Raji (cell line): ENCODE data around the gene LINGO3.

Experiments used
- POLR2A ChIP-seq: IDR thresholded peaks from 2 replicates; pipeline ENCODE4 v1.6.1; 2011; ENCODE audit warnings: low read depth, low read length, control low read depth; ENCODE audit not compliant: insufficient read depth

LINGO3 gene

DNA sequence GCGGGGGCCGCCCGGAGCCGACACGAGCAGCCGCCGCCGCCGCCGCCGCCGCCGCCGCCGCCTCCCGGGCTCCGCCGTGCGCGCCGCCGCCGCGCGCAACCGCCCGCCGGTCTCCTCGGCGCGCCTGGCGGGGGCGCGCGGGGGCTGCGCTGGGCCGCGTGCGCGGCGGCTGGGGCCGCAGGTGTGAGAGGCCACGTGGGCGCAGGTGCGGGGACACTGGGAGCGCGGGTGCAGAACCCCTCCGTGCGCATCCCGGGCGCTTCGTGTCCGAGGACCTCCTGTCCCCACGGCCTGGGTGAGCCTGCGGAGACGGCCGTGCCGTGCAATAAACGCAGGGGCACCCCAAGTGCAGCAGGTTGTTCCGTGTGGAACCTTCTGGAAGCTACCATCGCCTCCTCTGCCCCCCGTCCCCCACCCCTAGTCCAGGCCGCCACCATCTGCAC is at the start of gene LINGO3:
Gene LINGO3, minus strand, starts transcription at position 41 of the 443 bp plus-strand sequence. CDS start 16,378 bp downstream, outside the sequence.
- TF ChIP-seq POLR2A, result no peak

GRCh38 chr19:2356036-2356646 is 48.2 kb upstream of the LINGO3 start:
- TF ChIP-seq POLR2A, result no peak

- TF ChIP-seq POLR2A, result no peak
Observed at GRCh38 chr19:2355168-2356035, 47.4 kb upstream of the LINGO3 start.

- no peak for TF ChIP-seq POLR2A
Observed at GRCh38 chr19:2354670-2355069, 46.7 kb upstream of the LINGO3 start.

- no peak for TF ChIP-seq POLR2A
Observed at GRCh38 chr19:2353887-2354592, 46.1 kb upstream of the LINGO3 start.

DNA sequence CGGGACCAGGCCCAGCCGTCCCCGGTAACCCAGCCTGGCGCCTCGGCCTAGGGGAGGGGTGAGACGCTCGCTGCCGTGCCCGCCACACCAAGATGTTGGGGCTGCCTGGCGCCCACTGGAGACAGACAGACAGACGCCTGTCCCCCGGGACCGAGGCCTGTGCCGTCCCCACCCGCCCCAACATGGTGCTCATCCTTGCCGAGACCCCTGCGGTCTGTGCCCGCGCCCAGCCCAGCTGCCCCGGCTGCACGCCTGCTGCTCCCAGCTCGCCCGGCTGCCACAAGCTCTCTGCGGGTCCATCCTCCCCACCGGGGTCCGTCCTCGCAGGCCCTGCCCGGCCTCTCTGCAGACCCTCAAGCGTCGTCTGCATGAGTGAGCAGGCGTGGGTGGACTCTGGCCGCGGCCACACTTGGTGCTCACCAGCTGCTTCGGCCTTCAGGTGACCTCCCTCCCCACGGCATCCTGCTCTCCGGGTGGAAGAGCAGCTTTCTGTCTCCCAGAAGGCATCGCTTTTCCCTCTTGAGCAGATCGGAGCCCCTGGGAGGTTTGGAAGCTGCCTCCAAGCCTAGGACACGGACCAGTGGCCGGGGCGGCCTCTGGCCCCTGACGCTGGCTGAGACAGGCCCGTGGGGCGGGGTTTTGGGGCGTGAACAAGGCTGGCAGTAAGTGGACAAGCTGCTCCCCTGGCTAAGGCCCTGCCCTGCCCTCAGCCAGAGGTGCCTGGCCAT is 45.4 kb upstream of the LINGO3 start:
- no peak for TF ChIP-seq POLR2A

DNA sequence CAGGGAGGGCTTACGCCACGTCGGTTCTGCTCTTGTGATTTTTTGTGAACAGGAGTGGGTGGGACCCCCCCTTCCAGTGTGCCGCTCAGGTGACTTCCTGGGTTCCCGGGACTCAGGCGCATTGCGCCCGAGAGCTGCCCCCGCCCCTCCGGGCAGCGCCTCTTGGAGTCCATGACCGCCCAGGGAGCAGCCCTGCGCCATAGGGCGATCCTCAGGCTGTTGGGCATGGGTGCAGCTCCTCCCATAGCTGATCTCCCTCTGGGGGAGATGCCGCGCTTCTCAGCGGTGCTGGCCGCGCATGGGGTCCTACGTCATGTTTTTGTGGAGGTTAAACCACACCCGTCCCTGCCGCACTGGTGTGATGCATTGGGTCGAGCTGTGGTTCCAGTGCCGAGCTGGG is 44.2 kb upstream of the LINGO3 start:
- no peak for TF ChIP-seq POLR2A

GRCh38 chr19:2351591-2351990 is 43.6 kb upstream of the LINGO3 start:
- no peak for TF ChIP-seq POLR2A

GRCh38 chr19:2350656-2351055 is 42.7 kb upstream of the LINGO3 start:
- TF ChIP-seq POLR2A, result no peak

DNA sequence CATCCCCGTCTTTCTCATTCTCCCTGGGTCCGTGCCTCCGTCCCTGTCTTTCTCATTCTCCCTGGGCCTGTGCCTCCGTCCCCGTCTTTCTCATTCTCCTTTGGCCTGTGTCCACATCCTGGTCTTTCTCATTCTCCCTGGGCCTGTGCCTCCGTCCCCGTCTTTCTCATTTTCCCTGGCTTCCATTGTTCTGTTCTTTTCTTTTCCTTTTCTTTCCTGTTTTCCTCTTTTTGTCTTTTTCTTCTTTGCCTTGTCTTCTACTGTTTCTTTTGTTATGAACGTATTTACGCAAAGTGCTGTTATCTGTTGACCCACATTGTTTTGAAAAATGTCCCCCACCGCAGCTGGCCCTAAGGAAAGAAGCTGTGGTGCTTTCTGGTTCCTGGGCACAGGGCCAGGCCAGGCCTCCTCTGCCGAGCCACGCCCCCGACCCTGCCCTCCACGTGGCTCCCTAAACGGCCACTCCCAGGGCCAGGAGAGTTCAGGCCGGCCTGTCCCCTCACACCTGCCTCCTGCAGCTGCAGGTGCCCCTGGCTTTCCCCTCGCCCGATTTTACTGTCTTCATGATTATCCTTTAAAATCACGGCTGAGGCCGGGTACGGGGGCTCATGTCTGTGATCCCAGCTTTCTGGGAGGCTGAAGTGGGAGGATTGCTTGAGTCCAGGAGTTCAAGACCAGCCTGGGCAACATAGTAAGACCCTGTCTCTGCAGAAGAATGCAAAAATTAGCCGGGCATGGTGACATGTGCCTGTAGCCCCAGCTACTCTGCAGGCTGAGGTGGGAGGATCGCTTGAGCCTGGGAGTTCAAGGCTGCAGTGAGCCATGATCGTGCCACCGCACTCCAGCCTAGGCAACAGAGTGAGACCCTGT is 38.1 kb upstream of the LINGO3 start:
- TF ChIP-seq POLR2A, result no peak

DNA sequence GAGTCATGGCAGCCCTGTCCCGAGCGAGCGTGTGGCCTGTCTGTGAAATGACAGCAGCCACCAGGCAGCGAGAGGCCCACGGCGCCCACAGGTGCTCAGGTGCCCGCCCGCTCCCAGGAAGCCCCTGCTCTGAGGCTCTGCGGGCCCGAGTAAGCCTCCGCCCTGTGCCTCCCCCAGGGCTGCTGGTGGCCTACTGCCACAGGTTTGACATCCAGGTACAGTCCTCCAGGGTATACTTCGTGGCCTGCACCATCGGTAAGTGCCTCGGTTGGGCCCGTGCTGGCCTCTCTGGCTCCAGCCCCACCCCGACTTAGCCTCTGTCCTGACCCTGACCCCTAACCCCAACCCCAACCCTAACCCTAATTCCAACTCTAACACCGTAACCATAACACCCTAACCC is 37.1 kb upstream of the LINGO3 start:
- TF ChIP-seq POLR2A, result no peak

- TF ChIP-seq POLR2A, result no peak
Observed at GRCh38 chr19:2344381-2344870, 36.5 kb upstream of the LINGO3 start.

GRCh38 chr19:2343289-2343982 is 35.5 kb upstream of the LINGO3 start:
- TF ChIP-seq POLR2A, result no peak

- TF ChIP-seq POLR2A, result no peak
Observed at GRCh38 chr19:2342656-2343288, 34.8 kb upstream of the LINGO3 start.
